ENCODE results near the gene COL4A1.

The COL4A1 gene

GRCh38 chr13:110216398-110217041, 90.4 kb downstream of the COL4A1 start:
- Histone ChIP-seq H3K36me3 (ENCODE audit: insufficient read depth, low read length) (no peaks in the 10 kb centered on the region; the same call in 1 of the 2 replicates), H3K9ac (ENCODE audit: low read depth, low read length) (no peak overlapping the region), H3K9me3 (ENCODE audit: control insufficient read depth, insufficient read depth, low read length) (no peaks in the 10 kb centered on the region), H3K4me1 (ENCODE audit: insufficient read depth, low read length) (peaks cover 23% of the 10 kb centered on the region; the same call in 1 of the 2 replicates)

GRCh38 chr13:110216006-110216397, 91.0 kb downstream of the COL4A1 start:
- Histone ChIP-seq H3K9me3 (ENCODE audit: control insufficient read depth, insufficient read depth, low read length) (no peaks in the 10 kb centered on the region), H3K9ac (ENCODE audit: low read depth, low read length) (no peak overlapping the region), H3K4me1 (ENCODE audit: insufficient read depth, low read length) (peaks cover 23% of the 10 kb centered on the region; the same call in 1 of the 2 replicates), H3K36me3 (ENCODE audit: insufficient read depth, low read length) (no peaks in the 10 kb centered on the region; the same call in 1 of the 2 replicates)

- no peak overlapping the region for H3K9ac ChIP-seq (ENCODE audit: low read depth, low read length)
- H3K4me1 ChIP-seq (ENCODE audit: insufficient read depth, low read length), result peaks cover 23% of the 10 kb centered on the region; the same call in 1 of the 2 replicates
- H3K36me3 ChIP-seq (ENCODE audit: insufficient read depth, low read length), result no peaks in the 10 kb centered on the region; the same call in 1 of the 2 replicates
- no peaks in the 10 kb centered on the region for H3K9me3 ChIP-seq (ENCODE audit: control insufficient read depth, insufficient read depth, low read length)
Observed at GRCh38 chr13:110215606-110216005, 91.4 kb downstream of the COL4A1 start.

- H3K9ac ChIP-seq (ENCODE audit: low read depth, low read length), result no peak overlapping the region
- H3K9me3 ChIP-seq (ENCODE audit: control insufficient read depth, insufficient read depth, low read length), result no peaks in the 10 kb centered on the region
- H3K36me3 ChIP-seq (ENCODE audit: insufficient read depth, low read length), result no peaks in the 10 kb centered on the region; the same call in 1 of the 2 replicates
- H3K4me1 ChIP-seq (ENCODE audit: insufficient read depth, low read length), result peaks cover 23% of the 10 kb centered on the region; the same call in 1 of the 2 replicates
Observed at GRCh38 chr13:110214637-110215036, 92.3 kb downstream of the COL4A1 start.

- no peaks in the 10 kb centered on the region; the same call in 1 of the 2 replicates for H3K36me3 ChIP-seq (ENCODE audit: insufficient read depth, low read length)
- H3K9ac ChIP-seq (ENCODE audit: low read depth, low read length), result no peak overlapping the region
- no peaks in the 10 kb centered on the region for H3K9me3 ChIP-seq (ENCODE audit: control insufficient read depth, insufficient read depth, low read length)
- H3K4me1 ChIP-seq (ENCODE audit: insufficient read depth, low read length), result peaks cover 23% of the 10 kb centered on the region; the same call in 1 of the 2 replicates
Observed at GRCh38 chr13:110213461-110214074, 93.4 kb downstream of the COL4A1 start.

GRCh38 chr13:110212529-110212928, 94.4 kb downstream of the COL4A1 start:
- peaks cover 23% of the 10 kb centered on the region; the same call in 1 of the 2 replicates for H3K4me1 ChIP-seq (ENCODE audit: insufficient read depth, low read length)
- no peaks in the 10 kb centered on the region for H3K9me3 ChIP-seq (ENCODE audit: control insufficient read depth, insufficient read depth, low read length)
- H3K36me3 ChIP-seq (ENCODE audit: insufficient read depth, low read length), result no peaks in the 10 kb centered on the region; the same call in 1 of the 2 replicates
- no peak overlapping the region for H3K9ac ChIP-seq (ENCODE audit: low read depth, low read length)

GRCh38 chr13:110211735-110212134, 95.2 kb downstream of the COL4A1 start:
- Histone ChIP-seq H3K4me1 (ENCODE audit: insufficient read depth, low read length) (peaks cover 19% of the 10 kb centered on the region; the same call in 1 of the 2 replicates), H3K36me3 (ENCODE audit: insufficient read depth, low read length) (no peaks in the 10 kb centered on the region; the same call in 1 of the 2 replicates), H3K9me3 (ENCODE audit: control insufficient read depth, insufficient read depth, low read length) (no peaks in the 10 kb centered on the region), H3K9ac (ENCODE audit: low read depth, low read length) (no peak overlapping the region)

- Histone ChIP-seq H3K9ac (ENCODE audit: low read depth, low read length) (no peak overlapping the region), H3K9me3 (ENCODE audit: control insufficient read depth, insufficient read depth, low read length) (no peaks in the 10 kb centered on the region), H3K4me1 (ENCODE audit: insufficient read depth, low read length) (peaks cover 12% of the 10 kb centered on the region; the same call in 1 of the 2 replicates), H3K36me3 (ENCODE audit: insufficient read depth, low read length) (peaks cover 3% of the 10 kb centered on the region; the same call in 1 of the 2 replicates)
Observed at GRCh38 chr13:110211046-110211445, 95.9 kb downstream of the COL4A1 start.

GRCh38 chr13:110210604-110210985, 96.4 kb downstream of the COL4A1 start:
- H3K9ac ChIP-seq (ENCODE audit: low read depth, low read length), result no peak overlapping the region
- peaks cover 7% of the 10 kb centered on the region; the same call in 1 of the 2 replicates for H3K4me1 ChIP-seq (ENCODE audit: insufficient read depth, low read length)
- H3K36me3 ChIP-seq (ENCODE audit: insufficient read depth, low read length), result peaks cover 4% of the 10 kb centered on the region; the same call in 1 of the 2 replicates
- H3K9me3 ChIP-seq (ENCODE audit: control insufficient read depth, insufficient read depth, low read length), result no peaks in the 10 kb centered on the region

- Histone ChIP-seq H3K4me1 (ENCODE audit: insufficient read depth, low read length) (peaks cover 5% of the 10 kb centered on the region; the same call in 1 of the 2 replicates), H3K36me3 (ENCODE audit: insufficient read depth, low read length) (peaks cover 4% of the 10 kb centered on the region; the same call in 1 of the 2 replicates), H3K9me3 (ENCODE audit: control insufficient read depth, insufficient read depth, low read length) (no peaks in the 10 kb centered on the region), H3K9ac (ENCODE audit: low read depth, low read length) (no peak overlapping the region)
Observed at GRCh38 chr13:110209950-110210603, 96.9 kb downstream of the COL4A1 start.

- no peaks in the 10 kb centered on the region for H3K9me3 ChIP-seq (ENCODE audit: control insufficient read depth, insufficient read depth, low read length)
- no peak overlapping the region for H3K9ac ChIP-seq (ENCODE audit: low read depth, low read length)
- no peaks in the 10 kb centered on the region for H3K4me1 ChIP-seq (ENCODE audit: insufficient read depth, low read length)
- H3K36me3 ChIP-seq (ENCODE audit: insufficient read depth, low read length), result peaks cover 4% of the 10 kb centered on the region; the same call in 1 of the 2 replicates
Observed at GRCh38 chr13:110208116-110208515, 98.8 kb downstream of the COL4A1 start.

GRCh38 chr13:110206996-110207395, 100.0 kb downstream of the COL4A1 start:
- Histone ChIP-seq H3K36me3 (ENCODE audit: insufficient read depth, low read length) (peaks cover 4% of the 10 kb centered on the region; the same call in 1 of the 2 replicates), H3K9ac (ENCODE audit: low read depth, low read length) (no peak overlapping the region), H3K4me1 (ENCODE audit: insufficient read depth, low read length) (no peaks in the 10 kb centered on the region), H3K9me3 (ENCODE audit: control insufficient read depth, insufficient read depth, low read length) (no peaks in the 10 kb centered on the region)

GRCh38 chr13:110206185-110206584, 100.8 kb downstream of the COL4A1 start:
- Histone ChIP-seq H3K9ac (ENCODE audit: low read depth, low read length) (no peak overlapping the region), H3K36me3 (ENCODE audit: insufficient read depth, low read length) (peaks cover 4% of the 10 kb centered on the region; the same call in 1 of the 2 replicates), H3K9me3 (ENCODE audit: control insufficient read depth, insufficient read depth, low read length) (no peaks in the 10 kb centered on the region), H3K4me1 (ENCODE audit: insufficient read depth, low read length) (no peaks in the 10 kb centered on the region)

GRCh38 chr13:110201114-110201513, 105.8 kb downstream of the COL4A1 start:
- H3K9ac ChIP-seq (ENCODE audit: low read depth, low read length), result no peak overlapping the region
- no peaks in the 10 kb centered on the region for H3K4me1 ChIP-seq (ENCODE audit: insufficient read depth, low read length)
- H3K9me3 ChIP-seq (ENCODE audit: control insufficient read depth, insufficient read depth, low read length), result no peaks in the 10 kb centered on the region
- H3K36me3 ChIP-seq (ENCODE audit: insufficient read depth, low read length), result peaks cover 8% of the 10 kb centered on the region
